HepG2 (cell line): ENCODE results near the gene PKP4. TPM values are rescaled to one million over a fixed set of nuclear protein-coding genes. Genes with fewer than 3 reads are reported as not detected.

Source experiments
- DNMT1 ChIP-seq: sonication (generic); formaldehyde crosslinking; IDR thresholded peaks from 2 replicates; pipeline ENCODE4 v1.5.1; 2020; ENCODE audit warnings: mild to moderate bottlenecking, missing genetic modification reagents
- ERF ChIP-seq: IDR thresholded peaks from 2 replicates; pipeline ENCODE4 v1.6.1; 2018; ENCODE audit warnings: missing biosample characterization, missing genetic modification reagents
- HOXA3 ChIP-seq: sonication (generic); formaldehyde crosslinking; IDR thresholded peaks from 2 replicates; pipeline ENCODE4 v1.5.0; 2020; ENCODE audit warnings: missing genetic modification reagents
- KAT7 ChIP-seq: IDR thresholded peaks from 2 replicates; pipeline ENCODE4 v1.6.1; 2018; ENCODE audit warnings: borderline replicate concordance, missing compliant biosample characterization
- KDM6A ChIP-seq: IDR thresholded peaks from 2 replicates; pipeline ENCODE4 v1.6.1; 2016; ENCODE audit warnings: low read depth
- KLF11 ChIP-seq: IDR thresholded peaks from 2 replicates; pipeline ENCODE4 v1.6.1; 2016; ENCODE audit warnings: missing compliant biosample characterization
- LCORL ChIP-seq, 2 experiments: fragments of 450-650 bp in 1 of 2; sonication (generic) in 1 of 2; formaldehyde crosslinking in 1 of 2; IDR thresholded peaks; 2 replicates each; pipeline versions ENCODE4 v1.5.0 to v1.6.1; 2017 to 2020; ENCODE audit warnings: antibody characterized with exemption in 1 of 2, missing genetic modification reagents in 1 of 2
- NFIC ChIP-seq: IDR thresholded peaks from 2 replicates; pipeline ENCODE4 v1.6.1; 2012; ENCODE audit warnings: mild to moderate bottlenecking, low read length, inconsistent platforms
- TAF1 ChIP-seq: sonication (generic); formaldehyde crosslinking; IDR thresholded peaks from 2 replicates; pipeline ENCODE4 v1.4.0; 2020; ENCODE audit warnings: missing genetic modification reagents
- TCF7L2 ChIP-seq: IDR thresholded peaks from 2 replicates; pipeline ENCODE4 v1.6.1; 2011; ENCODE audit warnings: mild to moderate bottlenecking, low read depth, low read length, moderate library complexity
- ZFP36L1 ChIP-seq: sonication (generic); formaldehyde crosslinking; IDR thresholded peaks from 2 replicates; pipeline ENCODE4 v1.8.0; 2022; ENCODE audit warnings: mild to moderate bottlenecking, missing genetic modification reagents, moderate library complexity
- ZNF329 ChIP-seq: sonication (generic); formaldehyde crosslinking; IDR thresholded peaks from 2 replicates; pipeline ENCODE4 v1.9.0; 2021; ENCODE audit warnings: low read depth, mild to moderate bottlenecking, missing genetic modification reagents
- ZNF354B ChIP-seq: sonication (generic); formaldehyde crosslinking; IDR thresholded peaks from 2 replicates; pipeline ENCODE4 v1.8.0; 2022; ENCODE audit warnings: mild to moderate bottlenecking, missing genetic modification reagents
- ZNF773 ChIP-seq: sonication (generic); formaldehyde crosslinking; IDR thresholded peaks from 2 replicates; pipeline ENCODE4 v1.4.0; 2020; ENCODE audit warnings: missing genetic modification reagents, borderline replicate concordance
- ZNF792 ChIP-seq: IDR thresholded peaks from 2 replicates; pipeline ENCODE4 v1.6.1; 2016
- ZSCAN12 ChIP-seq: sonication (generic); formaldehyde crosslinking; IDR thresholded peaks from 2 replicates; pipeline ENCODE4 v1.9.0; 2021; ENCODE audit warnings: mild to moderate bottlenecking, missing genetic modification reagents
- ZSCAN29 ChIP-seq: sonication (generic); formaldehyde crosslinking; conservative IDR thresholded peaks from 2 replicates; pipeline ENCODE4 v1.4.0; 2020; ENCODE audit warnings: mild to moderate bottlenecking, missing genetic modification reagents
- polyA plus RNA-seq, 8 experiments: library from polyadenylated mRNA; depleted of rRNA in 3 of 8; stranded (reverse) in 7 of 8; unstranded in 1 of 8; fragments of >200 nt; fragmentation: Illumina TruSeq in 4 of 8; extraction: Trizol in 4 of 8; gene quantifications; 2 replicates each; pipeline versions ENCODE4 v1.2.1 to v1.2.3, GENCODE V29; 2011 to 2016; ENCODE audit warnings: low read depth in 4 of 8, missing spikeins in 1 of 8, mixed read lengths in 1 of 8; ENCODE audit not compliant: insufficient read depth in 1 of 8
- total RNA-seq, 5 experiments: library from RNA; depleted of rRNA; stranded (reverse); fragments of >200 nt; fragmentation: Illumina TruSeq; extraction: Trizol; gene quantifications; 2 replicates each; pipeline ENCODE4 v1.2.3, GENCODE V29; 2016; ENCODE audit warnings: low read depth in 1 of 5
- TF ChIP-seq, protein P1 (sequence below): sonication (generic); formaldehyde crosslinking; IDR thresholded peaks from 2 replicates; pipeline ENCODE4 v1.5.0; 2020; ENCODE audit warnings: missing genetic modification reagents
- TF ChIP-seq, protein P2 (sequence below): IDR thresholded peaks from 2 replicates; pipeline ENCODE4 v1.6.1; 2012; ENCODE audit warnings: inconsistent platforms
- TF ChIP-seq, protein P3 (sequence below): sonication (generic); formaldehyde crosslinking; IDR thresholded peaks from 2 replicates; pipeline ENCODE4 v1.8.1; 2023; ENCODE audit warnings: mild to moderate bottlenecking, missing genetic modification reagents, borderline replicate concordance
- TF ChIP-seq, protein P4 (sequence below): IDR thresholded peaks from 2 replicates; pipeline ENCODE4 v1.6.1; 2016; ENCODE audit warnings: low read depth, borderline replicate concordance
- TF ChIP-seq, protein P5 (sequence below): sonication (generic); formaldehyde crosslinking; IDR thresholded peaks from 2 replicates; pipeline ENCODE4 v1.5.1; 2020; ENCODE audit warnings: missing genetic modification reagents, mild to moderate bottlenecking, borderline replicate concordance
- TF ChIP-seq, protein P6 (sequence below): sonication (generic); formaldehyde crosslinking; IDR thresholded peaks from 2 replicates; pipeline ENCODE4 v1.8.1; 2023; ENCODE audit warnings: missing genetic modification reagents, inconsistent platforms, borderline replicate concordance
- TF ChIP-seq, protein P7 (sequence below): sonication (generic); formaldehyde crosslinking; IDR thresholded peaks from 2 replicates; pipeline ENCODE4 v1.8.0; 2022; ENCODE audit warnings: mild to moderate bottlenecking, missing genetic modification reagents, moderate library complexity
- TF ChIP-seq, protein P8 (sequence below): IDR thresholded peaks from 2 replicates; pipeline ENCODE4 v1.6.1; 2016; ENCODE audit warnings: control low read depth

The PKP4 gene
- total and polyA plus RNA-seq, 2 of the 13 experiments (the other 11 are each of a cell fraction or from before 2014, with no cell fraction given) = 80.9 to 90.5 TPM

DNA sequence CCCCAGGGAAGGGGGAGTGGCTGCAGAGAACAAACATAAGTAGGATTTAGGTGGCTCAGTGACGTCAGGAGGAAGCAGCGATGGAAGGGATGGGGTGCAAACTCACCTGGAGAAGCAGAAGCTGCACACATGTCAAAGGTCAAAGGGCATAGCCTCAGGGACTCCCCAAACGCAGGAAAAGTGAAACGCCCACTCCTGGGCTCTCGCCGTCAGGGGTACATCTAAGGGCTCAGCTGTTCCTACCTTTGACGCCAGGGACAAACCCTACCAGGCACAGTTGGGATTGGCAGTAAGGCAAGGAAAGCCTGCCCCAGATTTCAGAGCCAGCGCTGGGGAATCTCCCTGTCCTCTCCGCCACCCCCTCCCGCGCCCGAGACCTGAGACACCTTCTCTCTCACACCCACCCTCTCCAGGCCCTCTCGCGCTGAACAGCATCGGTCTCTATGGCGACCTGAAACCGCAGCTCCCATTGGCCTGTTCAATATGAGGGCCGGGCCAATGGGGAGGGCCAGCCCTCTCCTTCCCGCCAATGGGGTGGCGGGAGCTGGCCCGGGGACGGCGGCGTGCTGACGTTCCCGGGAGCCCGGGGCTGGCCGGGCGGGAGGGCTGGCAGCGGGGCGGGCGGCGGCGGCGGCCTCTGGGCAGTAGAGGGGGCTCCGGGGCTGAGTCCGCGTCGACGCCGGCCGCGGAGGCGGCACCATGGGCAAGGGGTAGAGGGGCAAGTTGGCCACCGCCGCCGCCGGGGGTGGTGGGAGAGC lies at the start of gene PKP4, which contains the start of gene CCDC148 (continued):
- TF ChIP-seq, protein P1, sequence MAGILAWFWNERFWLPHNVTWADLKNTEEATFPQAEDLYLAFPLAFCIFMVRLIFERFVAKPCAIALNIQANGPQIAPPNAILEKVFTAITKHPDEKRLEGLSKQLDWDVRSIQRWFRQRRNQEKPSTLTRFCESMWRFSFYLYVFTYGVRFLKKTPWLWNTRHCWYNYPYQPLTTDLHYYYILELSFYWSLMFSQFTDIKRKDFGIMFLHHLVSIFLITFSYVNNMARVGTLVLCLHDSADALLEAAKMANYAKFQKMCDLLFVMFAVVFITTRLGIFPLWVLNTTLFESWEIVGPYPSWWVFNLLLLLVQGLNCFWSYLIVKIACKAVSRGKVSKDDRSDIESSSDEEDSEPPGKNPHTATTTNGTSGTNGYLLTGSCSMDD (CRISPR knock-in tag) = no peak
- TF ChIP-seq ZFP36L1 (CRISPR knock-in tag) = no peak
- no peak; the same call in 1 of the 2 replicates for TF ChIP-seq DNMT1 (CRISPR knock-in tag)
- TF ChIP-seq, protein P2, sequence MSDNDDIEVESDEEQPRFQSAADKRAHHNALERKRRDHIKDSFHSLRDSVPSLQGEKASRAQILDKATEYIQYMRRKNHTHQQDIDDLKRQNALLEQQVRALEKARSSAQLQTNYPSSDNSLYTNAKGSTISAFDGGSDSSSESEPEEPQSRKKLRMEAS = no peak
- TF ChIP-seq, protein P3, sequence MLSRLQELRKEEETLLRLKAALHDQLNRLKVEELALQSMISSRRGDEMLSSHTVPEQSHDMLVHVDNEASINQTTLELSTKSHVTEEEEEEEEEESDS (CRISPR knock-in tag) = no peak
- TF ChIP-seq, protein P4, sequence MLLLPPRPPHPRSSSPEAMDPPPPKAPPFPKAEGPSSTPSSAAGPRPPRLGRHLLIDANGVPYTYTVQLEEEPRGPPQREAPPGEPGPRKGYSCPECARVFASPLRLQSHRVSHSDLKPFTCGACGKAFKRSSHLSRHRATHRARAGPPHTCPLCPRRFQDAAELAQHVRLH (CRISPR knock-in tag) = no peak
- no peak for TF ChIP-seq ZSCAN12 (CRISPR knock-in tag)
- TF ChIP-seq HOXA3 (CRISPR knock-in tag) = no peak; the same call in none of the 2 replicates
- no peak for TF ChIP-seq ZNF792 (CRISPR knock-in tag)
- no peak for TF ChIP-seq TCF7L2
- TF ChIP-seq ERF (CRISPR knock-in tag) = 0 out of 2 replicates have a peak, but pooled peaks have one; percentile 21
- no peak for TF ChIP-seq LCORL (IDR thresholded peaks at IDR 0.05)
- TF ChIP-seq LCORL (CRISPR knock-in tag; IDR thresholded peaks at IDR 0.05) = no peak
- TF ChIP-seq, protein P5, sequence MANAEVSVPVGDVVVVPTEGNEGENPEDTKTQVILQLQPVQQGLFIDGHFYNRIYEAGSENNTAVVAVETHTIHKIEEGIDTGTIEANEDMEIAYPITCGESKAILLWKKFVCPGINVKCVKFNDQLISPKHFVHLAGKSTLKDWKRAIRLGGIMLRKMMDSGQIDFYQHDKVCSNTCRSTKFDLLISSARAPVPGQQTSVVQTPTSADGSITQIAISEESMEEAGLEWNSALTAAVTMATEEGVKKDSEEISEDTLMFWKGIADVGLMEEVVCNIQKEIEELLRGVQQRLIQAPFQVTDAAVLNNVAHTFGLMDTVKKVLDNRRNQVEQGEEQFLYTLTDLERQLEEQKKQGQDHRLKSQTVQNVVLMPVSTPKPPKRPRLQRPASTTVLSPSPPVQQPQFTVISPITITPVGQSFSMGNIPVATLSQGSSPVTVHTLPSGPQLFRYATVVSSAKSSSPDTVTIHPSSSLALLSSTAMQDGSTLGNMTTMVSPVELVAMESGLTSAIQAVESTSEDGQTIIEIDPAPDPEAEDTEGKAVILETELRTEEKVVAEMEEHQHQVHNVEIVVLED = peak; percentile 87
- TF ChIP-seq, protein P6, sequence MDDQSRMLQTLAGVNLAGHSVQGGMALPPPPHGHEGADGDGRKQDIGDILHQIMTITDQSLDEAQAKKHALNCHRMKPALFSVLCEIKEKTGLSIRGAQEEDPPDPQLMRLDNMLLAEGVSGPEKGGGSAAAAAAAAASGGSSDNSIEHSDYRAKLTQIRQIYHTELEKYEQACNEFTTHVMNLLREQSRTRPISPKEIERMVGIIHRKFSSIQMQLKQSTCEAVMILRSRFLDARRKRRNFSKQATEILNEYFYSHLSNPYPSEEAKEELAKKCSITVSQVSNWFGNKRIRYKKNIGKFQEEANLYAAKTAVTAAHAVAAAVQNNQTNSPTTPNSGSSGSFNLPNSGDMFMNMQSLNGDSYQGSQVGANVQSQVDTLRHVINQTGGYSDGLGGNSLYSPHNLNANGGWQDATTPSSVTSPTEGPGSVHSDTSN (CRISPR knock-in tag) = no peak
- no peak for TF ChIP-seq KDM6A (CRISPR knock-in tag)
- no peak for TF ChIP-seq ZNF329 (CRISPR knock-in tag)
- TF ChIP-seq KAT7 (CRISPR knock-in tag) = no peak
- TF ChIP-seq, protein P7, sequence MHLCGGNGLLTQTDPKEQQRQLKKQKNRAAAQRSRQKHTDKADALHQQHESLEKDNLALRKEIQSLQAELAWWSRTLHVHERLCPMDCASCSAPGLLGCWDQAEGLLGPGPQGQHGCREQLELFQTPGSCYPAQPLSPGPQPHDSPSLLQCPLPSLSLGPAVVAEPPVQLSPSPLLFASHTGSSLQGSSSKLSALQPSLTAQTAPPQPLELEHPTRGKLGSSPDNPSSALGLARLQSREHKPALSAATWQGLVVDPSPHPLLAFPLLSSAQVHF = no peak
- TF ChIP-seq ZNF773 (CRISPR knock-in tag) = no peak
- no peak for TF ChIP-seq NFIC
- TF ChIP-seq TAF1 (CRISPR knock-in tag) = no peak
- TF ChIP-seq, protein P8, sequence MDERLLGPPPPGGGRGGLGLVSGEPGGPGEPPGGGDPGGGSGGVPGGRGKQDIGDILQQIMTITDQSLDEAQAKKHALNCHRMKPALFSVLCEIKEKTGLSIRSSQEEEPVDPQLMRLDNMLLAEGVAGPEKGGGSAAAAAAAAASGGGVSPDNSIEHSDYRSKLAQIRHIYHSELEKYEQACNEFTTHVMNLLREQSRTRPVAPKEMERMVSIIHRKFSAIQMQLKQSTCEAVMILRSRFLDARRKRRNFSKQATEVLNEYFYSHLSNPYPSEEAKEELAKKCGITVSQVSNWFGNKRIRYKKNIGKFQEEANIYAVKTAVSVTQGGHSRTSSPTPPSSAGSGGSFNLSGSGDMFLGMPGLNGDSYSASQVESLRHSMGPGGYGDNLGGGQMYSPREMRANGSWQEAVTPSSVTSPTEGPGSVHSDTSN (CRISPR knock-in tag) = no peak
- TF ChIP-seq ZSCAN29 (CRISPR knock-in tag) = 0 out of 2 replicates have a peak, but pooled peaks have one; percentile 5
- TF ChIP-seq KLF11 (CRISPR knock-in tag) = 0 out of 2 replicates have a peak, but pooled peaks have one; percentile 20
- no peak for TF ChIP-seq ZNF354B (CRISPR knock-in tag)
